HepG2 (cell line): ENCODE data around the gene SLC16A3. TPM values are rescaled to one million over a fixed set of nuclear protein-coding genes. Genes with fewer than 3 reads are reported as not detected.

Source experiments
- CBX2 ChIP-seq, 2 experiments: fragments of 200-600 bp in 1 of 2; sonication (generic); formaldehyde crosslinking in 1 of 2; IDR thresholded peaks; 2 replicates each; pipeline versions ENCODE4 v1.7.0 to v1.8.1; 2018 to 2022; ENCODE audit warnings: low read depth in 2 of 2, low read length in 1 of 2, mild to moderate bottlenecking in 1 of 2, missing genetic modification reagents in 1 of 2
- ELF1 ChIP-seq: sonication (generic); formaldehyde crosslinking; IDR thresholded peaks from 2 replicates; pipeline ENCODE4 v1.4.0; 2020; ENCODE audit warnings: missing genetic modification reagents
- ELK4 ChIP-seq: sonication (generic); formaldehyde crosslinking; IDR thresholded peaks from 2 replicates; pipeline ENCODE4 v1.9.0; 2021; ENCODE audit warnings: missing genetic modification reagents, borderline replicate concordance
- FLYWCH1 ChIP-seq: sonication (generic); formaldehyde crosslinking; IDR thresholded peaks from 2 replicates; pipeline ENCODE4 v1.8.1; 2023; ENCODE audit warnings: mild to moderate bottlenecking, missing genetic modification reagents
- FOXA1 ChIP-seq, 2 experiments: fragments of 450-650 bp in 1 of 2; sonication (generic) in 1 of 2; formaldehyde crosslinking in 1 of 2; IDR thresholded peaks; 2 replicates each; pipeline versions ENCODE4 v1.4.0 to v1.6.1; 2016 to 2020; ENCODE audit warnings: missing genetic modification reagents in 1 of 2
- HNRNPLL ChIP-seq: fragments of 200-400 bp; formaldehyde crosslinking; IDR thresholded peaks from 2 replicates; pipeline ENCODE4 v1.6.1; 2017; ENCODE audit warnings: mild to moderate bottlenecking, low read depth, low read length; ENCODE audit not compliant: poor library complexity, severe bottlenecking
- IRF2 ChIP-seq: IDR thresholded peaks from 2 replicates; pipeline ENCODE4 v1.6.1; 2018; ENCODE audit warnings: missing genetic modification reagents, missing compliant biosample characterization
- KLF12 ChIP-seq: sonication (generic); formaldehyde crosslinking; IDR thresholded peaks from 2 replicates; pipeline ENCODE4 v1.4.0; 2020; ENCODE audit warnings: missing genetic modification reagents, borderline replicate concordance
- MAZ ChIP-seq, 2 experiments: sonication (generic) in 1 of 2; formaldehyde crosslinking in 1 of 2; IDR thresholded peaks; 2 replicates each; pipeline versions ENCODE4 v1.5.0 to v1.6.1; 2012 to 2020; ENCODE audit warnings: low read depth in 2 of 2, mild to moderate bottlenecking in 2 of 2, borderline replicate concordance in 1 of 2, improper control_type of control experiment in 1 of 2, low read length in 1 of 2, missing genetic modification reagents in 1 of 2, moderate library complexity in 1 of 2
- NCOA2 ChIP-seq: sonication (generic); formaldehyde crosslinking; IDR thresholded peaks from 2 replicates; pipeline ENCODE4 v1.8.0; 2022; ENCODE audit warnings: inconsistent platforms
- POGZ ChIP-seq: sonication (generic); formaldehyde crosslinking; IDR thresholded peaks from 2 replicates; pipeline ENCODE4 v1.4.0; 2020; ENCODE audit warnings: mild to moderate bottlenecking, missing genetic modification reagents
- SIN3A ChIP-seq: IDR thresholded peaks from 2 replicates; pipeline ENCODE4 v1.6.1; 2011; ENCODE audit warnings: low read depth, mild to moderate bottlenecking, control low read depth, low read length, borderline replicate concordance
- SOX6 ChIP-seq, 2 experiments: fragments of 450-650 bp in 1 of 2; sonication (generic) in 1 of 2; formaldehyde crosslinking in 1 of 2; IDR thresholded peaks; 2 replicates each; pipeline versions ENCODE4 v1.4.0 to v1.6.1; 2017 to 2020; ENCODE audit warnings: antibody characterized with exemption in 1 of 2, mild to moderate bottlenecking in 1 of 2, missing genetic modification reagents in 1 of 2
- ZBTB42 ChIP-seq: sonication (generic); formaldehyde crosslinking; IDR thresholded peaks from 2 replicates; pipeline ENCODE4 v1.5.0; 2020; ENCODE audit warnings: mild to moderate bottlenecking, missing genetic modification reagents
- ZNF326 ChIP-seq: sonication (generic); formaldehyde crosslinking; IDR thresholded peaks from 2 replicates; pipeline ENCODE4 v1.4.0; 2020; ENCODE audit warnings: missing genetic modification reagents, borderline replicate concordance
- ZNF589 ChIP-seq: sonication (generic); formaldehyde crosslinking; conservative IDR thresholded peaks from 2 replicates; pipeline ENCODE4 v1.8.0; 2022; ENCODE audit warnings: mild to moderate bottlenecking, moderate library complexity, missing genetic modification reagents
- ZNF720 ChIP-seq: sonication (generic); formaldehyde crosslinking; IDR thresholded peaks from 2 replicates; pipeline ENCODE4 v1.4.0; 2020; ENCODE audit warnings: missing genetic modification reagents
- ZNF746 ChIP-seq: sonication (generic); formaldehyde crosslinking; IDR thresholded peaks from 2 replicates; pipeline ENCODE4 v1.8.0; 2022; ENCODE audit warnings: mild to moderate bottlenecking, missing genetic modification reagents
- polyA plus RNA-seq, 8 experiments: library from polyadenylated mRNA; depleted of rRNA in 3 of 8; stranded (reverse) in 7 of 8; unstranded in 1 of 8; fragments of >200 nt; fragmentation: Illumina TruSeq in 4 of 8; extraction: Trizol in 4 of 8; gene quantifications; 2 replicates each; pipeline versions ENCODE4 v1.2.1 to v1.2.3, GENCODE V29; 2011 to 2016; ENCODE audit warnings: low read depth in 4 of 8, missing spikeins in 1 of 8, mixed read lengths in 1 of 8; ENCODE audit not compliant: insufficient read depth in 1 of 8
- total RNA-seq, 5 experiments: library from RNA; depleted of rRNA; stranded (reverse); fragments of >200 nt; fragmentation: Illumina TruSeq; extraction: Trizol; gene quantifications; 2 replicates each; pipeline ENCODE4 v1.2.3, GENCODE V29; 2016; ENCODE audit warnings: low read depth in 1 of 5
- TF ChIP-seq, protein P1 (sequence below): sonication (generic); formaldehyde crosslinking; IDR thresholded peaks from 2 replicates; pipeline ENCODE4 v1.4.0; 2020; ENCODE audit warnings: missing genetic modification reagents, borderline replicate concordance

Gene SLC16A3
- total and polyA plus RNA-seq, 2 of the 13 experiments (the other 11 are each of a cell fraction or from before 2014, with no cell fraction given) = 242 to 349 TPM

GRCh38 chr17:82272495-82273326 lies 43.9 kb downstream of the SLC16A3 start (continued):
- TF ChIP-seq SOX6 (IDR thresholded peaks at IDR 0.05) (no peak), SOX6 (CRISPR knock-in tag; IDR thresholded peaks at IDR 0.05) (no peak), ZNF326 (no peak), ELK4 (CRISPR knock-in tag) (no peak), ZNF589 (CRISPR knock-in tag) (0 out of 2 replicates have a peak, but pooled peaks have one; percentile 6), CBX2 (IDR thresholded peaks at IDR 0.05; ENCODE audit: low read depth, low read length) (no peak), CBX2 (CRISPR knock-in tag; IDR thresholded peaks at IDR 0.05; ENCODE audit: low read depth) (no peak), NCOA2 (CRISPR knock-in tag) (no peak), POGZ (CRISPR knock-in tag) (no peak), ZNF746 (CRISPR knock-in tag) (peak; percentile 76; the same call in 1 of the 2 replicates), FOXA1 (IDR thresholded peaks at IDR 0.05) (no peak), FOXA1 (CRISPR knock-in tag; IDR thresholded peaks at IDR 0.05) (no peak), IRF2 (no peak), ZNF720 (CRISPR knock-in tag) (no peak), ELF1 (CRISPR knock-in tag) (0 out of 2 replicates have a peak, but pooled peaks have one; percentile 17), HNRNPLL (peak; percentile 49), SIN3A (peak; percentile 72; the same call in 1 of the 2 replicates), MAZ (IDR thresholded peaks at IDR 0.05; ENCODE audit: borderline replicate concordance, low read depth, low read length) (0 out of 2 replicates have a peak, but pooled peaks have one; percentile 12), MAZ (CRISPR knock-in tag; IDR thresholded peaks at IDR 0.05; ENCODE audit: low read depth) (no peak), KLF12 (CRISPR knock-in tag) (0 out of 2 replicates have a peak, but pooled peaks have one; percentile 53), FLYWCH1 (peak; percentile 30; the same call in 1 of the 2 replicates), ZBTB42 (CRISPR knock-in tag) (peak; percentile 21; the same call in 1 of the 2 replicates)
- TF ChIP-seq, protein P1, sequence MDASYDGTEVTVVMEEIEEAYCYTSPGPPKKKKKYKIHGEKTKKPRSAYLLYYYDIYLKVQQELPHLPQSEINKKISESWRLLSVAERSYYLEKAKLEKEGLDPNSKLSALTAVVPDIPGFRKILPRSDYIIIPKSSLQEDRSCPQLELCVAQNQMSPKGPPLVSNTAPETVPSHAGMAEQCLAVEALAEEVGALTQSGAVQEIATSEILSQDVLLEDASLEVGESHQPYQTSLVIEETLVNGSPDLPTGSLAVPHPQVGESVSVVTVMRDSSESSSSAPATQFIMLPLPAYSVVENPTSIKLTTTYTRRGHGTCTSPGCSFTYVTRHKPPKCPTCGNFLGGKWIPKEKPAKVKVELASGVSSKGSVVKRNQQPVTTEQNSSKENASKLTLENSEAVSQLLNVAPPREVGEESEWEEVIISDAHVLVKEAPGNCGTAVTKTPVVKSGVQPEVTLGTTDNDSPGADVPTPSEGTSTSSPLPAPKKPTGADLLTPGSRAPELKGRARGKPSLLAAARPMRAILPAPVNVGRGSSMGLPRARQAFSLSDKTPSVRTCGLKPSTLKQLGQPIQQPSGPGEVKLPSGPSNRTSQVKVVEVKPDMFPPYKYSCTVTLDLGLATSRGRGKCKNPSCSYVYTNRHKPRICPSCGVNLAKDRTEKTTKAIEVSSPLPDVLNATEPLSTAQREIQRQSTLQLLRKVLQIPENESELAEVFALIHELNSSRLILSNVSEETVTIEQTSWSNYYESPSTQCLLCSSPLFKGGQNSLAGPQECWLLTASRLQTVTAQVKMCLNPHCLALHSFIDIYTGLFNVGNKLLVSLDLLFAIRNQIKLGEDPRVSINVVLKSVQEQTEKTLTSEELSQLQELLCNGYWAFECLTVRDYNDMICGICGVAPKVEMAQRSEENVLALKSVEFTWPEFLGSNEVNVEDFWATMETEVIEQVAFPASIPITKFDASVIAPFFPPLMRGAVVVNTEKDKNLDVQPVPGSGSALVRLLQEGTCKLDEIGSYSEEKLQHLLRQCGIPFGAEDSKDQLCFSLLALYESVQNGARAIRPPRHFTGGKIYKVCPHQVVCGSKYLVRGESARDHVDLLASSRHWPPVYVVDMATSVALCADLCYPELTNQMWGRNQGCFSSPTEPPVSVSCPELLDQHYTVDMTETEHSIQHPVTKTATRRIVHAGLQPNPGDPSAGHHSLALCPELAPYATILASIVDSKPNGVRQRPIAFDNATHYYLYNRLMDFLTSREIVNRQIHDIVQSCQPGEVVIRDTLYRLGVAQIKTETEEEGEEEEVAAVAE = 0 out of 2 replicates have a peak, but pooled peaks have one; percentile 18
